HepG2 (cell line): ENCODE measurements around the gene TBC1D16.

Source experiments
- CBFB ChIP-seq: sonication (generic); formaldehyde crosslinking; IDR thresholded peaks from 2 replicates; pipeline ENCODE4 v1.4.0; 2020; ENCODE audit warnings: missing genetic modification reagents
- CTCF ChIP-seq: sonication (generic); formaldehyde crosslinking; IDR thresholded peaks from 2 replicates; pipeline ENCODE4 v1.5.0; 2020; ENCODE audit warnings: mild to moderate bottlenecking, missing genetic modification reagents, moderate library complexity
- GMEB1 ChIP-seq: sonication (generic); formaldehyde crosslinking; IDR thresholded peaks from 2 replicates; pipeline ENCODE4 v1.5.1; 2020; ENCODE audit warnings: missing genetic modification reagents, mild to moderate bottlenecking, borderline replicate concordance
- HBP1 ChIP-seq: IDR thresholded peaks from 2 replicates; pipeline ENCODE4 v1.6.1; 2016; ENCODE audit warnings: low read depth, control low read depth
- JUND ChIP-seq: sonication (generic); formaldehyde crosslinking; IDR thresholded peaks from 2 replicates; pipeline ENCODE4 v1.8.0; 2022; ENCODE audit warnings: mild to moderate bottlenecking, missing genetic modification reagents
- KLF16 ChIP-seq, 2 experiments: sonication (generic) in 1 of 2; formaldehyde crosslinking in 1 of 2; IDR thresholded peaks; 2 replicates each; pipeline versions ENCODE4 v1.6.1 to v1.8.0; 2016 to 2023; ENCODE audit warnings: missing genetic modification reagents in 2 of 2, missing compliant biosample characterization in 1 of 2
- NONO ChIP-seq, 2 experiments: fragments of 450-650 bp in 1 of 2; sonication (generic) in 1 of 2; formaldehyde crosslinking in 1 of 2; IDR thresholded peaks in 1 of 2; conservative IDR thresholded peaks in 1 of 2; 2 replicates each; pipeline versions ENCODE4 v1.6.1 to v1.8.0; 2017 to 2022; ENCODE audit warnings: mild to moderate bottlenecking in 1 of 2, missing genetic modification reagents in 1 of 2, moderate library complexity in 1 of 2
- PREB ChIP-seq: sonication (generic); formaldehyde crosslinking; IDR thresholded peaks from 2 replicates; pipeline ENCODE4 v1.4.0; 2020; ENCODE audit warnings: missing genetic modification reagents
- SIN3A ChIP-seq: IDR thresholded peaks from 2 replicates; pipeline ENCODE4 v1.6.1; 2011; ENCODE audit warnings: low read depth, mild to moderate bottlenecking, control low read depth, low read length, borderline replicate concordance
- SNAPC5 ChIP-seq: sonication (generic); formaldehyde crosslinking; IDR thresholded peaks from 2 replicates; pipeline ENCODE4 v1.8.1; 2023; ENCODE audit warnings: mild to moderate bottlenecking, missing genetic modification reagents, borderline replicate concordance
- SSRP1 ChIP-seq: IDR thresholded peaks from 2 replicates; pipeline ENCODE4 v1.6.1; 2016; ENCODE audit warnings: control low read depth
- ZBTB26 ChIP-seq: IDR thresholded peaks from 2 replicates; pipeline ENCODE4 v1.6.1; 2016; ENCODE audit warnings: missing compliant biosample characterization, missing genetic modification reagents, borderline replicate concordance
- ZNF580 ChIP-seq: IDR thresholded peaks from 2 replicates; pipeline ENCODE4 v1.6.1; 2016; ENCODE audit warnings: low read depth, borderline replicate concordance
- ZNF691 ChIP-seq: sonication (generic); formaldehyde crosslinking; IDR thresholded peaks from 2 replicates; pipeline ENCODE4 v1.4.0; 2020; ENCODE audit warnings: missing genetic modification reagents, low read depth, mild to moderate bottlenecking, borderline replicate concordance

- TF ChIP-seq CBFB (no peak), ZNF691 (no peak), JUND (CRISPR knock-in tag) (no peak), CTCF (CRISPR knock-in tag) (no peak), SIN3A (no peak), NONO (IDR thresholded peaks at IDR 0.05) (no peak), NONO (CRISPR knock-in tag; conservative IDR thresholded peaks at IDR 0.05) (no peak), PREB (CRISPR knock-in tag) (no peak), SNAPC5 (CRISPR knock-in tag) (no peak), ZBTB26 (CRISPR knock-in tag) (no peak), SSRP1 (no peak), KLF16 (CRISPR knock-in tag; IDR thresholded peaks at IDR 0.05) (no peak), GMEB1 (CRISPR knock-in tag) (no peak), ZNF580 (CRISPR knock-in tag) (no peak), HBP1 (no peak)
These were observed 3.8 kb downstream of the TBC1D16 start for GRCh38 chr17:80031691-80032430.
